Mesenchymal stem cell (in vitro differentiated cells and primary cell): ENCODE results near the gene IGF1R.

Source experiments
- DNase-seq: peaks from one replicate; pipeline ENCODE4 v3.0.0-alpha.2; 2013
- H2AFZ ChIP-seq: one replicate; pipeline ENCODE4 v1.6.1; 2013; ENCODE audit warnings: low read depth, mild to moderate bottlenecking, control low read depth, inconsistent platforms, low read length, moderate library complexity
- H2AK5ac ChIP-seq: 2 replicates; pipeline ENCODE4 v1.6.1; 2013; ENCODE audit warnings: low read length, moderate library complexity, mild to moderate bottlenecking, inconsistent platforms; ENCODE audit not compliant: severe bottlenecking
- H2BK120ac ChIP-seq: one replicate; pipeline ENCODE4 v1.6.1; 2013; ENCODE audit warnings: low read depth, mild to moderate bottlenecking, inconsistent platforms, low read length, moderate library complexity
- H2BK12ac ChIP-seq, 2 experiments: one replicate each; pipeline ENCODE4 v1.6.1; 2013; ENCODE audit warnings: inconsistent platforms in 2 of 2, low read length in 2 of 2, mild to moderate bottlenecking in 2 of 2, moderate library complexity in 2 of 2, control low read depth in 1 of 2
- H2BK15ac ChIP-seq: one replicate; pipeline ENCODE4 v1.6.1; 2013; ENCODE audit warnings: mild to moderate bottlenecking, low read depth, inconsistent platforms; ENCODE audit not compliant: poor library complexity, severe bottlenecking
- H2BK5ac ChIP-seq: 2 replicates; pipeline ENCODE4 v1.6.1; 2013; ENCODE audit warnings: low read depth, mild to moderate bottlenecking, low read length, control low read depth, inconsistent platforms; ENCODE audit not compliant: poor library complexity, severe bottlenecking
- H3K14ac ChIP-seq, 2 experiments: one replicate each; pipeline ENCODE4 v1.6.1; 2013; ENCODE audit warnings: inconsistent platforms in 2 of 2, low read length in 2 of 2, control low read depth in 1 of 2, mild to moderate bottlenecking in 1 of 2, moderate library complexity in 1 of 2
- H3K18ac ChIP-seq, 2 experiments: one replicate each; pipeline ENCODE4 v1.6.1; 2013; ENCODE audit warnings: inconsistent platforms in 2 of 2, low read length in 2 of 2, control low read depth in 1 of 2, low read depth in 1 of 2, mild to moderate bottlenecking in 1 of 2
- H3K23ac ChIP-seq, 2 experiments: one replicate each; pipeline ENCODE4 v1.6.1; 2013; ENCODE audit warnings: inconsistent platforms in 2 of 2, low read length in 2 of 2, mild to moderate bottlenecking in 2 of 2, moderate library complexity in 2 of 2, control low read depth in 1 of 2
- H3K27ac ChIP-seq: 2 replicates; pipeline ENCODE4 v1.5.1; 2013; ENCODE audit warnings: mild to moderate bottlenecking, moderate library complexity, low read length, control low read depth, inconsistent platforms; ENCODE audit not compliant: poor library complexity, severe bottlenecking
- H3K27me3 ChIP-seq, 2 experiments: 2 replicates each; pipeline versions ENCODE4 v1.6.1 to v1.7.0; 2013; ENCODE audit warnings: low read length in 2 of 2, mild to moderate bottlenecking in 2 of 2, moderate library complexity in 2 of 2, control low read depth in 1 of 2, inconsistent platforms in 1 of 2; ENCODE audit not compliant: control insufficient read depth in 1 of 2, insufficient read depth in 1 of 2
- H3K36me3 ChIP-seq, 2 experiments: 2 replicates each; pipeline versions ENCODE4 v1.6.1 to v1.7.0; 2013; ENCODE audit warnings: low read length in 2 of 2, control low read depth in 1 of 2, inconsistent platforms in 1 of 2, low read depth in 1 of 2, mild to moderate bottlenecking in 1 of 2; ENCODE audit not compliant: insufficient read depth in 2 of 2, control insufficient read depth in 1 of 2
- H3K4ac ChIP-seq, 2 experiments: one replicate each; pipeline ENCODE4 v1.6.1; 2013; ENCODE audit warnings: inconsistent platforms in 2 of 2, low read length in 2 of 2, mild to moderate bottlenecking in 2 of 2, moderate library complexity in 2 of 2, control low read depth in 1 of 2, low read depth in 1 of 2
- H3K4me1 ChIP-seq: 2 replicates; pipeline ENCODE4 v1.6.1; 2013; ENCODE audit warnings: low read depth, low read length, control low read depth; ENCODE audit not compliant: control insufficient read depth, insufficient read depth
- H3K4me2 ChIP-seq: 2 replicates; pipeline ENCODE4 v1.6.1; 2013; ENCODE audit warnings: low read length, mild to moderate bottlenecking, inconsistent platforms; ENCODE audit not compliant: poor library complexity, severe bottlenecking
- H3K4me3 ChIP-seq, 2 experiments: 2 replicates each; pipeline versions ENCODE4 v1.5.1 to v1.7.0; 2013; ENCODE audit warnings: low read length in 2 of 2, mild to moderate bottlenecking in 2 of 2, control low read depth in 1 of 2, low read depth in 1 of 2; ENCODE audit not compliant: insufficient read depth in 1 of 2
- H3K79me1 ChIP-seq: replicated peaks from 2 replicates; pipeline ENCODE4 v1.6.1; 2013; ENCODE audit warnings: mild to moderate bottlenecking, control low read depth, low read length, inconsistent platforms; ENCODE audit not compliant: poor library complexity, severe bottlenecking
- H3K9ac ChIP-seq: 2 replicates; pipeline ENCODE4 v1.7.0; 2013; ENCODE audit warnings: mild to moderate bottlenecking, low read length, moderate library complexity
- H3K9me3 ChIP-seq: 2 replicates; pipeline ENCODE4 v1.7.0; 2013; ENCODE audit warnings: mild to moderate bottlenecking, low read length; ENCODE audit not compliant: control insufficient read depth
- H4K8ac ChIP-seq: one replicate; pipeline ENCODE4 v1.6.1; 2013; ENCODE audit warnings: inconsistent platforms, mild to moderate bottlenecking, low read length, moderate library complexity
- H4K91ac ChIP-seq: one replicate; pipeline ENCODE4 v1.6.1; 2013; ENCODE audit warnings: mild to moderate bottlenecking, low read length, inconsistent platforms
- WGBS: methylation state at CpG from one replicate; pipeline ENCODE4 v1.1.7; 2013; ENCODE audit warnings: mixed read lengths; 5-methylcytosine and 5-hydroxymethylcytosine counted together

IGF1R gene

GRCh38 chr15:98860281-98861041 is 212.1 kb downstream of the IGF1R start:
- Histone ChIP-seq H3K23ac (no peak overlapping the region), H3K4ac (no peak overlapping the region), H2BK120ac (no peak overlapping the region), H2BK15ac (no peak overlapping the region), H4K8ac (no peak overlapping the region), H3K9me3 (no peaks in the 10 kb centered on the region), H3K18ac (no peak overlapping the region), H3K27ac (no peak overlapping the region), H3K14ac (no peak overlapping the region), H3K27me3 (no peaks in the 10 kb centered on the region), H3K79me1 (peaks cover 21% of the 10 kb centered on the region), H3K4me1 (peaks cover 6% of the 10 kb centered on the region), H2AK5ac (no peak overlapping the region), H3K4me3 (peak overlapping the region in 1 of 2 experiments; percentile 42), H4K91ac (no peak overlapping the region), H3K9ac (peak overlapping the region; percentile 67), H3K36me3 (no peaks in the 10 kb centered on the region), H2BK12ac (no peak overlapping the region), H3K4me2 (no peak overlapping the region), H2AFZ (no peak overlapping the region), H2BK5ac (no peak overlapping the region)
- DNase-seq, result peak; percentile 41
- WGBS, result 89% methylated on average over 4 of the region's 4 CpGs

DNA sequence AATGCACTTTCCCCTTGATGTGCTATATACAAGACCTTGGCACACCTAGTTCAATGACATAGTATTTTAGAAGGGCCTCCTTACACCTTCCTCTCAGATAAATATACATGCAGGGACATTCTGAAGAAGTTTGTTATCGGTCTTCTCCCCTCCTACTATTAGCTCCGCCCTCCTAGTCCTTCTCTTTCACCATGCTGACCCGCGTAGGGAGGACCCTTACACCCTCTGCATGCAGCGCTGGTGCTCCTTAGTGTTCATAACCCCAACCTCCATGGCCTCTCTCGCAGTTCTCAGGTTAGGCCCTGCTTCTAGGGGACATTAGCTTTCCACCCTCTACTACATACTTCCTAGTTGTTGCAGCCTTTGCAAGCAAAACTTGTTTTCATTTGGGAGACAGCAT is 212.8 kb downstream of the IGF1R start:
- H4K91ac ChIP-seq, result no peak overlapping the region
- no peak overlapping the region for H3K14ac ChIP-seq
- H3K9me3 ChIP-seq, result no peaks in the 10 kb centered on the region
- peak overlapping the region; percentile 35 for H2AK5ac ChIP-seq
- peaks cover under 1% of the 10 kb centered on the region for H3K4me1 ChIP-seq
- H3K79me1 ChIP-seq, result peaks cover 23% of the 10 kb centered on the region
- H2BK15ac ChIP-seq, result no peak overlapping the region
- H3K4me2 ChIP-seq, result no peak overlapping the region
- peak overlapping the region; percentile 21 to 29 for H2BK12ac ChIP-seq
- H3K4ac ChIP-seq, result peak overlapping the region in 1 of 2 experiments; percentile 21
- no peak overlapping the region for H2BK120ac ChIP-seq
- H4K8ac ChIP-seq, result peak overlapping the region; percentile 19
- no peak for DNase-seq
- no peaks in the 10 kb centered on the region for H3K36me3 ChIP-seq
- H3K18ac ChIP-seq, result peak overlapping the region in 1 of 2 experiments; percentile 6
- no peak overlapping the region for H3K4me3 ChIP-seq
- no peaks in the 10 kb centered on the region for H3K27me3 ChIP-seq
- no peak overlapping the region for H3K23ac ChIP-seq
- H3K27ac ChIP-seq, result no peak overlapping the region
- H2BK5ac ChIP-seq, result no peak overlapping the region
- H2AFZ ChIP-seq, result no peak overlapping the region
- WGBS, result 84% methylated on average over 6 of the region's 6 CpGs
- peak overlapping the region; percentile 15 for H3K9ac ChIP-seq

DNA sequence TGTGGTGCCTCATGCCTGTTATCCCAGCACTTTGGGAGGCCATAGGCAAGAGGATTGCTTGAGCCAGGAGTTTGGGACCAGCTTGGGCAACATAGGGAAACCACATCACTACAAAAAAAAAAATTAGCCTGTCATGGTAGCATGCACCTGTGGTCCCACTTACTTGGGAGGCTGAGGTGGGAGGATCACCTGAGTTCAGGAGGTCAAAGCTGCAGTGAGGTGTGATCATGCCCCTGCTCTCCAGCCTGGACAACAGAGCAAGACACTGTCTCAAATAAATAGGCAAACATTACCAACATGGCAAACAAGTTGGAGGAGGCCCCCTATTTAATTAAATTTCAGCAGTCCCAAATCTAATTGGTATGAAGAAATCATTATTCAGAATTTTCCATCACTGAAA is 215.6 kb downstream of the IGF1R start:
- H2BK12ac ChIP-seq, result no peak overlapping the region
- no peak for DNase-seq
- no peak overlapping the region for H2AK5ac ChIP-seq
- no peak overlapping the region for H3K9ac ChIP-seq
- H3K27ac ChIP-seq, result no peak overlapping the region
- H2BK15ac ChIP-seq, result no peak overlapping the region
- H3K4me3 ChIP-seq, result no peak overlapping the region
- no peak overlapping the region for H3K14ac ChIP-seq
- H3K4me2 ChIP-seq, result no peak overlapping the region
- no peak overlapping the region for H3K23ac ChIP-seq
- H2AFZ ChIP-seq, result no peak overlapping the region
- H2BK120ac ChIP-seq, result no peak overlapping the region
- no peak overlapping the region for H3K4ac ChIP-seq
- H3K9me3 ChIP-seq, result no peaks in the 10 kb centered on the region
- peaks cover 31% of the 10 kb centered on the region for H3K79me1 ChIP-seq
- no peaks in the 10 kb centered on the region for H3K27me3 ChIP-seq
- H2BK5ac ChIP-seq, result no peak overlapping the region
- H4K8ac ChIP-seq, result no peak overlapping the region
- H4K91ac ChIP-seq, result no peak overlapping the region
- peaks cover 3% of the 10 kb centered on the region for H3K4me1 ChIP-seq
- H3K18ac ChIP-seq, result no peak overlapping the region
- H3K36me3 ChIP-seq, result no peaks in the 10 kb centered on the region

DNA sequence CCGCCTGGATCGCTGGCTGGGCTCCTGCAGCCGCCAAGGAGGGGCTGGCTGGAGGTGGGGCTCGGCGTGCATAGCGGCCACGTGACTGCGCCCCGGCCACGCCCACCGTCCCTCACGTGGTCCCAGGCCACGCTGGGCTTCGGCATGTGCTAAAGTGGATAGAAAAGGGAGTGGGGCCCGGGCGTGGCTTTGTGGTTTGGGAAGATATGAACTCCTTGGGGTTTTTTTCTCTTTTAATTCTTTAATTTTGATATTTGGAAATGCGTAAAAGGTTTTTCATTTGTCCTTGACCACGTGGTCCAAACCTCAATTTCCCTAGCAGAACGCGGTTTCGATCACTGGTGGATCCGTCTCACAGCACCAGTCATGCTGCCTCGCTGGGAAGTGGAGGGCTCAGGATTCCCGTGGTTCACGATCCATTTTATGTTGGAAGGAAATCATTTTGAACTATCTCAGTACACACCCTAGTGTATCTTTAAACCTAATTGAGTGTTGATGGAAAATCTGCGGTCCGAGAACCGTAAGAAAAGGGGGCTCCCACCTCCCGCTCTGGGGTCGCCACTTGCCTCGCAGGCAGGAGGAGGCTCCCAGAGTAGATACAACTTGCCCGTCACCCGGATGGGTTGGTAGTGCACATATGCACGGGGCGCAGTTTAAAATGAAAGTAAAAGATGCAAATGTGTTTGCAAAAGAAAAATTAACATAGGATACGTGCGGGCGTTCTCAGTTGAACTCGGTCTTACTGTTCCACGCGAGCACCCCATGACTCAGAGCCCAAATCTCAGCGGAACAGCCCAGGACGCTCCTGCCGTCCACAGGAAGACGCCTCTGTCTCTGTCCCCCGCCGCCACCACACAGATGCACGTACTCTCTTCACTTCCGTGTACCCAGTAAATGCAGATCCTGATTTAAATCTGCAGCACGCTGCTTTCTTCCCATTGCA is 217.3 kb downstream of the IGF1R start:
- Histone ChIP-seq H3K23ac (no peak overlapping the region), H3K36me3 (no peaks in the 10 kb centered on the region), H2BK12ac (peak overlapping the region in 1 of 2 experiments; percentile 39), H2AK5ac (no peak overlapping the region), H3K27ac (no peak overlapping the region), H3K79me1 (peaks cover 33% of the 10 kb centered on the region), H2BK5ac (no peak overlapping the region), H2AFZ (no peak overlapping the region), H3K18ac (peak overlapping the region; percentile 40 to 67), H3K4ac (peak overlapping the region in 1 of 2 experiments; percentile 64), H3K4me1 (peaks cover 3% of the 10 kb centered on the region), H3K9ac (peak overlapping the region; percentile 97), H3K9me3 (no peaks in the 10 kb centered on the region), H3K4me2 (no peak overlapping the region), H4K8ac (no peak overlapping the region), H2BK15ac (peak overlapping the region; percentile 12), H3K27me3 (no peaks in the 10 kb centered on the region), H4K91ac (no peak overlapping the region), H3K14ac (no peak overlapping the region), H2BK120ac (no peak overlapping the region), H3K4me3 (peak overlapping the region in 1 of 2 experiments; percentile 82)
- peak; percentile 44 for DNase-seq
- 76% methylated on average over 47 of the region's 50 CpGs for WGBS
